ENCODE results near the gene OTX2. TPM values are rescaled to one million over a fixed set of nuclear protein-coding genes. Genes with fewer than 3 reads are reported as not detected.

OTX2 gene
- total RNA-seq, 6 experiments from 2014 or later = not detected

DNA sequence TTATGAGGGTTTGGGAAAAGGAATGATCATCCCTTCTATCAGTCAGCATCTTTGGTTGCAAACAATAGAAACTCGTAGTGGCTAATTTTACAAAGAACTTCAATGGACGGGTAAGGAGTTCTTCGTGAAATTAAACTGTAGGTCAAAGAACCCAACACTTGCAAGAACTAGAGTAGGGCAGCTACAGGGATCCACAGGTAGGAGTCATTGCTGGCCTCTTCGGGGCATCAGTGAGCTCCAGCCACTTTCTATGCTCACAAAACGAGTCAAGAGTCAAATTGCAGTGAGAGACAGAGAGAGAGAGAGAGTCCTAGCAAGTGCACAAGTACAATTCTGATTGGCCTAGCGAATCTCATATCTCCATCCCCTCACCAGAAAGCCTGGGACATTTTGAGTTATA, 29.9 kb upstream of the OTX2 start:
- Histone ChIP-seq H3K4me3 (no peak overlapping the region), H3K36me3 (no peaks in the 10 kb centered on the region), H3K27ac (no peak overlapping the region), H3K9me3 (no peaks in the 10 kb centered on the region), H3K27me3 (no peaks in the 10 kb centered on the region), H3K4me1 (no peaks in the 10 kb centered on the region)
- ATAC-seq = no peak
- intact Hi-C loops (cut with DNase I) = no loop called here
- 37% methylated on average over 6 of the region's 6 CpGs for WGBS (ENCODE audit: insufficient coverage, low coverage, low lambda C conversion rate, missing lambda C conversion rate)
- DNase-seq = no peak
- TF ChIP-seq POLR2A (IDR thresholded peaks at IDR 0.05) (no peak), CTCF (IDR thresholded peaks at IDR 0.05) (no peak)

- no peaks in the 10 kb centered on the region for H3K4me1 ChIP-seq
- ATAC-seq (no peak), DNase-seq (no peak)
- intact Hi-C loops (cut with DNase I) = no loop called here
- TF ChIP-seq CTCF (IDR thresholded peaks at IDR 0.05) = no peak
- TF ChIP-seq POLR2A (IDR thresholded peaks at IDR 0.05) = no peak
- H3K4me3 ChIP-seq = no peak overlapping the region
- H3K27me3 ChIP-seq = no peaks in the 10 kb centered on the region
- H3K27ac ChIP-seq = no peak overlapping the region
- WGBS (ENCODE audit: insufficient coverage, low coverage, low lambda C conversion rate, missing lambda C conversion rate) = 66% methylated on average over 4 of the region's 4 CpGs
- H3K9me3 ChIP-seq = no peaks in the 10 kb centered on the region
- H3K36me3 ChIP-seq = no peaks in the 10 kb centered on the region
Observed at GRCh38 chr14:56829151-56829550, 18.9 kb upstream of the OTX2 start.

DNA sequence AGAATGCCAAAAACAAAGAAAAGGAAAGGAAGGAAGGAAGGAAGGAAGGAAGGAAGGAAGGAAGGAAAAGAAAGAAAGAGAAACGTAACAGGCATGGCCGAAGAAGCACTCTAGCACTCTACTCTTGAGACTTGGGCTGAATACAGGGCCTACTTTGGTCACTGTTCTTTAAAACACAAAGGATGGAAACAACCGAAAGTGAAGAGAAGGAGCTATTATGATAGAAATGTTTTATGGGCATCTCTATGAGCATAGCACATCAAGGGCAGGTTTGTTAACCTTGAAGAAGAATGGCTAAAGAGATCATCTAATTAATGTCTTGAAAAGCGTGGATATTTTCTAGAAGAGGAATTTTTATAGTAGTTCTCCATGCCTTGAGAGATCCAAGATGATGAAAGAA, 15.9 kb upstream of the OTX2 start:
- Histone ChIP-seq H3K27ac (no peak overlapping the region), H3K36me3 (no peaks in the 10 kb centered on the region), H3K27me3 (peaks cover 0 to 4% of the 10 kb centered on the region in 2 donors), H3K4me1 (no peaks in the 10 kb centered on the region), H3K9me3 (no peaks in the 10 kb centered on the region), H3K4me3 (no peak overlapping the region)
- intact Hi-C loops (cut with DNase I) = no loop called here
- ATAC-seq (no peak), DNase-seq (no peak)
- TF ChIP-seq CTCF (IDR thresholded peaks at IDR 0.05) (no peak), POLR2A (IDR thresholded peaks at IDR 0.05) (no peak)
- WGBS (ENCODE audit: insufficient coverage, low coverage, low lambda C conversion rate, missing lambda C conversion rate) = 73% methylated on average over 4 of the region's 4 CpGs

- no peak overlapping the region for H3K27ac ChIP-seq
- no peak overlapping the region for H3K4me3 ChIP-seq
- no peak for DNase-seq
- H3K4me1 ChIP-seq = no peaks in the 10 kb centered on the region
- H3K9me3 ChIP-seq = no peaks in the 10 kb centered on the region
- no peak for TF ChIP-seq POLR2A (IDR thresholded peaks at IDR 0.05)
- no peak for TF ChIP-seq CTCF (IDR thresholded peaks at IDR 0.05)
- H3K36me3 ChIP-seq = no peaks in the 10 kb centered on the region
- peaks cover 0 to 12% of the 10 kb centered on the region in 2 donors for H3K27me3 ChIP-seq
- intact Hi-C loops (cut with DNase I) = no loop called here
- WGBS (ENCODE audit: insufficient coverage, low coverage, low lambda C conversion rate, missing lambda C conversion rate) = 22% methylated on average over 6 of the region's 6 CpGs
- no peak for ATAC-seq
Observed at GRCh38 chr14:56821805-56822610, 11.7 kb upstream of the OTX2 start.
